GOT3 (cell line): ENCODE data around the gene PBX4.

Experiments
- DNase-seq: peaks from one replicate; lab custom pipeline; 2025; ENCODE audit warnings: mixed read lengths; lab: John Stamatoyannopoulos, UW

Gene PBX4

DNA sequence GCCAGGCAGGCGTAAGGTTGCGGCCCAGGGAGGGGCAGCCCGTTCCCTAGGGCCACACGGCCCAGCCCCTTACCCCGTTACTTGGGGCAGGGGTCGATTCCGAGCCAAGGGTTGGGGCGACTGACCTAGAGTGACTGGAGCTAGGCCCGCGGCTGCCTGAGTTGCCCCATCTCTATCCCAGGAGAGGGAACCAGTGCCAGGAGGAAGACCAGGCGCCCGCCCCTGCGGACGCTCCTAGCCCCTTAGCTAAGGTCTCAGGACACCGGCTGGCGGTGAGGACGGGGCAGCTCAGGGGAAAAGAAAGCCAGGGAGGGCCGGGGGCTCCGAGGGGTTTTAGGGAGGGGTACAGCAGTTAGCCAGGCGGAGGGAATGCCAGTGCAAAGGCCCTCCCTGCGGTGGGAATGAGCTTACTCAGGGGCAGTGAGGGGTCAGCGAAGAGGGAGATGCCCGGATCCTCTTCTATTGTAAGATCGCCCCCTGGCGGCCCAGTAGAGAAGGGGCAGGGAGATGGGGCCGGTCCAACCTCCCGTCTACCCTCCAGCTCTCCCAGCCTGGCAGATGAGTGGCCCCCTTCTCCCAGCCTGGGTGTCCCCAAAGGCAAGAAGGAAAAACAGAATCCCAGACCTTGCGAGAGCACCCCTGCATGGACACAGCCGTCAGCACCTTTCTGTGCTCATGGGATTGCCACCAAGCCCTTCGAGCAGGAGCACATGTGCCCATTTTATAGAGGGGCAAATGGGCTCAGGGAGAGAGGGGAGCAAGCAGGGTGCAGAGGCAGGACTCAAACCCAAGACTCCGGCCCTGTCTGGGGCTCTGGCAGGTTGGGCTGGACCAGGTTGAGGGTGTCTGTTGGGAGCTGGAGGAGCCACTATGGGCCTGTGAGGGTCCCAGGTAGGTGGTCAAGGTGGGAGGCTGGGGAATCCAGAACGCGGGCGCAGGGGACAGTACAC is 64.1 kb downstream of the PBX4 start:
- DNase-seq, result no peak

GRCh38 chr19:19553670-19554069 is 64.8 kb downstream of the PBX4 start:
- DNase-seq, result no peak

- no peak for DNase-seq
Measured at GRCh38 chr19:19552798-19553197, 65.7 kb downstream of the PBX4 start.

DNA sequence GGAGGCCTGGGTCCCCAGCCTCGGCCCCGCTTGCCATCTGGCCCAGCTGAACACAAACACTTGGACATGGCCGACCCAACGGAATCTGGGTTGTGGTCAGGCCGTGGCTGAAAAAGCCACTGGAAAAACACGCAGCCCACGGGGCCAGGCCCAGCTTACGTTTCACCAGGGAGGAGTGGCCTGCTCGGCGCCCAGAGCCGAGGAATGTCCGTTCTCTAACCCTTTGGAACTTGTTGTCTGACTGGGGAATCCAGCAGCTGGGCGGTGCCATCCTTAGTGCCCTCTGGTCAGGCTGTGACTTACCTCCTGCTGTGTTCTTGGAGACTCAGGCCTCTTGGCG is 66.7 kb downstream of the PBX4 start:
- DNase-seq, result no peak

- no peak for DNase-seq
Measured at GRCh38 chr19:19550972-19551852, 67.3 kb downstream of the PBX4 start.

DNA sequence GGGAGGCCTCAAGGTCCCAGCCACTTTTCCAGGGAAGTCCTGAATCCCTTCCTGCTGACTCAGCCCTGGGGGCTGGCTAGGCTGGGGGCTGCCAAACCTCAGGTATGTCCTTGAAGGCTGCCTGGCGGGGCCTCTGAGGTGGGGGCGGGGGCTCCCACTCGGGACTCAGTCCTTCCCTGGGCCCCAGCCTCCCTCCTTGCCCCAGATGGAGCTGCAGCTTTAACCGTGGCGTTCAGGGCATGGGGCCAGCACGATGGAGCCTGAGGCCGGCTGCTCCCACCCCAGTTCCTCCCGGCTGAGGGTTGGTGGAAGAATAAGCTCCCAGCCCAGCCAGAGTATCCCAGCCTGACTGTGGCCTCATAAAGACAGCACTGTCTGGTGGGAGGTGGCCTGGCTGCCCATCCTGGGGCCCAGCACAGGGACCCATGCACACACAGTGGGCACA is 68.0 kb downstream of the PBX4 start:
- DNase-seq, result no peak

DNA sequence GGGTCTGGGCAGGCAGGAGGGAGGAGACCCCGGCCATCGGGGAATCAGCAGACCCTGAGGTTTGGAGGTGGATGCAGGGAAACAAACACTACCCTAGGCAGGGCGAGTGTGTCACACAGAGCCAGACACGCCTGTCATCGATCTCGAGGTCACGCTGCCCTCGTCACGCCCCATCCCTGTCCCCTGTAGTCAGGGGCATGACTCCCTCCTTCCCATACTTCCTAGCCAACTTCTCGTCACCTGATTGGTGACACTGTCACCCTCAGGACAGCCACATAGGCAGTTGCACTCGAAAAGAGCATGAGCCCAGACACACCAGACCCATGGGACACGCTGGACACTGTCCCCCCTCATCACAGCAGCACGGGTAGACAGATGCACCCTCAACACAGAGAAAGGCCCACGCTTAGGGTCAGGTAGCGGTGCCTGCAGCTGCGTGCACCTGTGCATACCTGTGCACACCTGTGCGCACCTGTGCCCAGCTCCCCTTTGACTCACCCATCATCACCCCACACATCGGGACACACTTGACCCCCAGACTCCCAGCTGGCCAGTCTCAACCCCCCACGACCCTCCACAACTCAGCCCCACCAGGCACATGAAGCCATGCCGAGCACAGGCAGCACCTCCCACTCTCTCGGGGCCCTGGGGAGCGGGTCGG is 68.6 kb downstream of the PBX4 start:
- no peak for DNase-seq

GRCh38 chr19:19548915-19549759 is 69.3 kb downstream of the PBX4 start:
- no peak for DNase-seq

DNA sequence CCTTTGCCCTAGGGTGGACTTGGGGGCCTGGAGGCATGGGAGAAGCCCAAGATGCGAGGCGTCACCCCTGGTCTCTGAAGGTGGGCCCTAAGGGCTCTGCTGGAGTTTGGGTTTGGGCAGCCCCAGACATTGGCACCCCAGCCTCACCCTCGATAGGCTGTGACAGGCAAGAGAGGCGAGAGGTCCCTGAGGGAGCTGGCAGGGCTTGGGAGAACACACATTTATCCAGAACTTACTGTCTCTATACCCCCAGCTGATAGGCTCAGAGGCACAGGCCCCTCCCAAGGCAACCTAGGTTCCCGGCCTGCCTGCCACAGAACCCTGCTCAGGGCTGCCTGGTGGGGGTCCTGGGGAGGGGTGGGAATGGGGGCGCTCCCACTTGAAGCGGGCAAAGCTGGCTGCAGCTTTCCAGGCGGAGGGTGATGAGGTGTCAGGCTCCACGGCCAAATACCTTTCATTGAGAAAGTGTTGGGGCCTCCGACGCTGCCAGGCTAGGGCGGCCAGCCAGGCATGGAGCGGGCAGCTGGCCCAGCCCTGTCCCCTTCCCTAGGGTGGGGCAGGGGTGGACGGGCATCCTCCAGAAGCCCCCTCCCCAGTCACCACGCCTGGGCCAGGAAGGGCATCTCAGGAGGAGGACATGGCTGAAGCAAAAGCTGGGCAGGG is 70.7 kb downstream of the PBX4 start:
- DNase-seq, result no peak

GRCh38 chr19:19546751-19547162 is 71.7 kb downstream of the PBX4 start:
- no peak for DNase-seq

GRCh38 chr19:19545707-19546106 is 72.8 kb downstream of the PBX4 start:
- DNase-seq, result no peak

DNA sequence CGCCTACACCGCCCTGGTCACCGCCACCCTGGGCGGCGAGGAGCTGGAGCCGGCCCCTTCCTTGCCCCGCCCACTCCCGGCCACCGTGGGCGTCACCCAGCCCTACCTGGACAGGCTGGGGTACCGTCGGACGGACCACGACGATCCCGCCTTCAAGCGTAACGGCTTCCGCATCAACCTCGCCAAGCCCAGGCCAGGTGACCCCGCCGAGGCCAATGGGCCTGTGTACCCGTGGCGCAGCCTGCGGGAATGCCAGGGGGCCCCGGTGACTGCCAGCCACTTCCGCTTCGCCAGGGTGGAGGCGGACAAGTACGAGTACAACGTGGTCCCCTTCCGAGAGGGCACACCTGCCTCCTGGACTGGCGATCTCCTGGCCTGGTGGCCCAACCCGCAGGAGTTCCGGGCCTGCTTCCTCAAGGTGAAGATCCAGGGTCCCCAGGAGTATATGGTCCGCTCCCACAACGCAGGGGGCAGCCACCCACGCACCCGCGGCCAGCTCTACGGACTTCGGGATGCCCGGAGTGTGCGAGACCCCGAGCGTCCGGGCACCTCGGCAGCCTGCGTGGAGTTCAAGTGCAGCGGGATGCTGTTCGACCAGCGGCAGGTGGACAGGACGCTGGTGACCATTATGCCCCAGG is 73.4 kb downstream of the PBX4 start:
- no peak for DNase-seq

DNA sequence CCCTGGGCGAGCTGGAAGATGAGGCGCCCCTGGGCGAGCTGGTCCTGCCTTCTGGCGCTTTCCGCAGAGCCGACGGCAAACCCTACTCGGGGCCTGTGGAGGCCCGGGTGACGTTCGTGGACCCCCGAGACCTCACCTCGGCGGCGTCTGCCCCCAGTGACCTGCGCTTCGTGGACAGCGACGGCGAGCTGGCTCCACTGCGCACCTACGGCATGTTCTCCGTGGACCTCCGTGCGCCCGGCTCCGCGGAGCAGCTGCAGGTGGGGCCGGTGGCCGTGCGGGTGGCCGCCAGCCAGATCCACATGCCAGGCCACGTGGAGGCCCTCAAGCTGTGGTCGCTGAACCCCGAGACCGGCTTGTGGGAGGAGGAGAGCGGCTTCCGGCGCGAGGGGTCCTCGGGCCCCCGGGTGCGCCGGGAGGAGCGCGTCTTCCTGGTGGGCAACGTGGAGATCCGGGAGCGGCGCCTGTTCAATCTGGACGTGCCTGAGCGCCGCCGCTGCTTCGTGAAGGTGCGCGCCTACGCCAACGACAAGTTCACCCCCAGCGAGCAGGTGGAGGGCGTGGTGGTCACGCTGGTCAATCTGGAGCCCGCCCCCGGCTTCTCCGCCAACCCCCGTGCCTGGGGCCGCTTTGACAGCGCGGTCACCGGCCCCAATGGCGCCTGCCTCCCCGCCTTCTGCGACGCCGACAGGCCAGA is 74.1 kb downstream of the PBX4 start:
- DNase-seq, result no peak

GRCh38 chr19:19543640-19544039 is 74.8 kb downstream of the PBX4 start:
- no peak for DNase-seq

DNA sequence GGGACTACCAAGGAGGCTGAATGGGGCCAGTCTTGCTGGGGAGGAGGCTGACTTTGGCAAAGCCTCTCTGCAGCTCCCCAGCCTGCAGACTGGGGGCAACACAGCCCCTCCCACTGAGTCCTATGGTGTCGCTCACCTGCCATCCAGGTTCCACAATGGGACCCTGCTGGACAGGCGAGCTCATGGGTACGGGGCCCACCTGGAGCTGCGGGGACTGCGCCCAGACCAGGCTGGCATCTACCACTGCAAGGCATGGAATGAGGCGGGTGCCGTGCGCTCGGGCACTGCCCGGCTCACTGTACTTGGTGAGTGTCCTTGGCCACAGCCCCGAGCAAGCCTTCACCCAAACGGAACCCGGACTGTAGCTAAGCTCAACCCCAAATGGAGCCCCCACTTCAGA is 75.4 kb downstream of the PBX4 start:
- DNase-seq, result no peak

- no peak for DNase-seq
Measured at GRCh38 chr19:19542507-19542906, 76.0 kb downstream of the PBX4 start.

DNA sequence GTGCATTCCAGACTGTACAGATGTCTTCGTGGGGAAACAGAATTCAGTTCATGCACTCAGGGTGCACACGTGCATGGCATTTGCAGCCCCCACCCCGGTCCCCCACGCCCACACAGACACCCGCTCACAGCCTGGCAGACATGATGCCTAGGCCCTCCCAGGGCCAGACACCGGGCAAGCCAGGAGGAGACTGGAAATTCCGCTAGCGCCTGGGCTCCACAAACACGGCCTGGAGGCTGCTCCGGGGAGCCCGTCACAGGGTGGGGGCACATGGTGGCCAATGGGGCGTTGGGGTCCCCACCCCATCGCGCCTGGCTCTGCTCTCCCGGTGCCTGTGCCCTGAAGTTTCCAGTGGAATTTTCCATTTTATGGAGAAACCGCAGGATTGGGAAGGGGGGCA is 76.9 kb downstream of the PBX4 start:
- DNase-seq, result no peak

- no peak for DNase-seq
Measured at GRCh38 chr19:19540715-19541515, 77.6 kb downstream of the PBX4 start.
